Neural cell (in vitro differentiated cells): ENCODE measurements around the gene ACBD3.

Source experiments
- EZH2 ChIP-seq: fragments of 200-600, 300-800 bp; shearing (Covaris generic), sonication (generic); IDR thresholded peaks from 2 replicates; pipeline ENCODE4 v1.6.1; 2014; ENCODE audit warnings: antibody characterized with exemption, low read length, borderline replicate concordance, mild to moderate bottlenecking; ENCODE audit not compliant: insufficient read depth, poor library complexity, severe bottlenecking
- POLR2AphosphoS5 ChIP-seq: IDR thresholded peaks from 2 replicates; pipeline ENCODE4 v1.6.1; 2012
- TAF1 ChIP-seq: IDR thresholded peaks from 2 replicates; pipeline ENCODE4 v1.6.1; 2012; ENCODE audit warnings: low read depth
- TF ChIP-seq, protein P1 (sequence below): fragments of 450-650 bp; IDR thresholded peaks from 2 replicates; pipeline ENCODE4 v1.5.1; 2014; ENCODE audit warnings: antibody characterized with exemption, mild to moderate bottlenecking, moderate library complexity; ENCODE audit not compliant: poor library complexity, severe bottlenecking
- TF ChIP-seq, protein P2 (sequence below): IDR thresholded peaks from 2 replicates; pipeline ENCODE4 v1.6.1; 2012; ENCODE audit warnings: borderline replicate concordance

GRCh38 chr1:226125097-226125630, 61.4 kb downstream of the ACBD3 start:
- TF ChIP-seq, protein P1, sequence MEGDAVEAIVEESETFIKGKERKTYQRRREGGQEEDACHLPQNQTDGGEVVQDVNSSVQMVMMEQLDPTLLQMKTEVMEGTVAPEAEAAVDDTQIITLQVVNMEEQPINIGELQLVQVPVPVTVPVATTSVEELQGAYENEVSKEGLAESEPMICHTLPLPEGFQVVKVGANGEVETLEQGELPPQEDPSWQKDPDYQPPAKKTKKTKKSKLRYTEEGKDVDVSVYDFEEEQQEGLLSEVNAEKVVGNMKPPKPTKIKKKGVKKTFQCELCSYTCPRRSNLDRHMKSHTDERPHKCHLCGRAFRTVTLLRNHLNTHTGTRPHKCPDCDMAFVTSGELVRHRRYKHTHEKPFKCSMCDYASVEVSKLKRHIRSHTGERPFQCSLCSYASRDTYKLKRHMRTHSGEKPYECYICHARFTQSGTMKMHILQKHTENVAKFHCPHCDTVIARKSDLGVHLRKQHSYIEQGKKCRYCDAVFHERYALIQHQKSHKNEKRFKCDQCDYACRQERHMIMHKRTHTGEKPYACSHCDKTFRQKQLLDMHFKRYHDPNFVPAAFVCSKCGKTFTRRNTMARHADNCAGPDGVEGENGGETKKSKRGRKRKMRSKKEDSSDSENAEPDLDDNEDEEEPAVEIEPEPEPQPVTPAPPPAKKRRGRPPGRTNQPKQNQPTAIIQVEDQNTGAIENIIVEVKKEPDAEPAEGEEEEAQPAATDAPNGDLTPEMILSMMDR = peak; percentile 98
- TF ChIP-seq TAF1 (peak; percentile 42), POLR2AphosphoS5 (no peak), EZH2 (no peak)
- TF ChIP-seq, protein P2, sequence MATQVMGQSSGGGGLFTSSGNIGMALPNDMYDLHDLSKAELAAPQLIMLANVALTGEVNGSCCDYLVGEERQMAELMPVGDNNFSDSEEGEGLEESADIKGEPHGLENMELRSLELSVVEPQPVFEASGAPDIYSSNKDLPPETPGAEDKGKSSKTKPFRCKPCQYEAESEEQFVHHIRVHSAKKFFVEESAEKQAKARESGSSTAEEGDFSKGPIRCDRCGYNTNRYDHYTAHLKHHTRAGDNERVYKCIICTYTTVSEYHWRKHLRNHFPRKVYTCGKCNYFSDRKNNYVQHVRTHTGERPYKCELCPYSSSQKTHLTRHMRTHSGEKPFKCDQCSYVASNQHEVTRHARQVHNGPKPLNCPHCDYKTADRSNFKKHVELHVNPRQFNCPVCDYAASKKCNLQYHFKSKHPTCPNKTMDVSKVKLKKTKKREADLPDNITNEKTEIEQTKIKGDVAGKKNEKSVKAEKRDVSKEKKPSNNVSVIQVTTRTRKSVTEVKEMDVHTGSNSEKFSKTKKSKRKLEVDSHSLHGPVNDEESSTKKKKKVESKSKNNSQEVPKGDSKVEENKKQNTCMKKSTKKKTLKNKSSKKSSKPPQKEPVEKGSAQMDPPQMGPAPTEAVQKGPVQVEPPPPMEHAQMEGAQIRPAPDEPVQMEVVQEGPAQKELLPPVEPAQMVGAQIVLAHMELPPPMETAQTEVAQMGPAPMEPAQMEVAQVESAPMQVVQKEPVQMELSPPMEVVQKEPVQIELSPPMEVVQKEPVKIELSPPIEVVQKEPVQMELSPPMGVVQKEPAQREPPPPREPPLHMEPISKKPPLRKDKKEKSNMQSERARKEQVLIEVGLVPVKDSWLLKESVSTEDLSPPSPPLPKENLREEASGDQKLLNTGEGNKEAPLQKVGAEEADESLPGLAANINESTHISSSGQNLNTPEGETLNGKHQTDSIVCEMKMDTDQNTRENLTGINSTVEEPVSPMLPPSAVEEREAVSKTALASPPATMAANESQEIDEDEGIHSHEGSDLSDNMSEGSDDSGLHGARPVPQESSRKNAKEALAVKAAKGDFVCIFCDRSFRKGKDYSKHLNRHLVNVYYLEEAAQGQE = no peak
